ENCODE results near the gene C1orf141.

C1orf141 gene

GRCh38 chr1:67120855-67121619 lies 13.7 kb downstream of the C1orf141 start:
- DNase-seq (ENCODE audit: low read depth): no peak
- TF ChIP-seq, protein P1, sequence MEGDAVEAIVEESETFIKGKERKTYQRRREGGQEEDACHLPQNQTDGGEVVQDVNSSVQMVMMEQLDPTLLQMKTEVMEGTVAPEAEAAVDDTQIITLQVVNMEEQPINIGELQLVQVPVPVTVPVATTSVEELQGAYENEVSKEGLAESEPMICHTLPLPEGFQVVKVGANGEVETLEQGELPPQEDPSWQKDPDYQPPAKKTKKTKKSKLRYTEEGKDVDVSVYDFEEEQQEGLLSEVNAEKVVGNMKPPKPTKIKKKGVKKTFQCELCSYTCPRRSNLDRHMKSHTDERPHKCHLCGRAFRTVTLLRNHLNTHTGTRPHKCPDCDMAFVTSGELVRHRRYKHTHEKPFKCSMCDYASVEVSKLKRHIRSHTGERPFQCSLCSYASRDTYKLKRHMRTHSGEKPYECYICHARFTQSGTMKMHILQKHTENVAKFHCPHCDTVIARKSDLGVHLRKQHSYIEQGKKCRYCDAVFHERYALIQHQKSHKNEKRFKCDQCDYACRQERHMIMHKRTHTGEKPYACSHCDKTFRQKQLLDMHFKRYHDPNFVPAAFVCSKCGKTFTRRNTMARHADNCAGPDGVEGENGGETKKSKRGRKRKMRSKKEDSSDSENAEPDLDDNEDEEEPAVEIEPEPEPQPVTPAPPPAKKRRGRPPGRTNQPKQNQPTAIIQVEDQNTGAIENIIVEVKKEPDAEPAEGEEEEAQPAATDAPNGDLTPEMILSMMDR (IDR thresholded peaks at IDR 0.05; ENCODE audit: low read length, missing control alignments): no peak
- no peak overlapping the region for H3K4me3 ChIP-seq (replicated peaks; ENCODE audit: low read depth, low read length)

DNA sequence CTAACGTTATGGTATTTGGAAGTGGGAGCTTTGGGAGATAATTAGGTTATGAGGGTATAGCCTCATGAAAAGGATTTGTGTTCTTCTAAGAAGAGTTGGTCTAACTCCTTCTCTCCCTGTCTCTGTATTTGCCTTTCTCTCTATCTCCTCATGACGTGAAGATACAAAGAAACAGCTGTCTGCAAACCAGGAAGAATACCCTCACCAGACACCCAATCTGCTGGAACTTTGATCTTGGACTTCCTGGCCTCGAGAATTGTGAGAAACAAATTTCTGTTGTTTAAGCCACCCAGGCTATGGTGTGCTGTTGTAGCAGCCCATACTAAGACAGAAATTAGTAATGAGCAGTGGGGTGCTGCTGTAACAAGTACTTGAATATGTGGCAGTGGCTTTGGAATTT lies 16.1 kb downstream of the C1orf141 start:
- TF ChIP-seq, protein P1 (IDR thresholded peaks at IDR 0.05; ENCODE audit: low read length, missing control alignments): no peak
- no peak overlapping the region for H3K4me3 ChIP-seq (replicated peaks; ENCODE audit: low read depth, low read length)
- no peak for DNase-seq (ENCODE audit: low read depth)

- no peak for DNase-seq (ENCODE audit: low read depth)
- TF ChIP-seq, protein P1 (IDR thresholded peaks at IDR 0.05; ENCODE audit: low read length, missing control alignments): no peak
- no peak overlapping the region for H3K4me3 ChIP-seq (replicated peaks; ENCODE audit: low read depth, low read length)
Measured at GRCh38 chr1:67118191-67118590, 16.6 kb downstream of the C1orf141 start.

- H3K4me3 ChIP-seq (replicated peaks; ENCODE audit: low read depth, low read length): no peak overlapping the region
- TF ChIP-seq, protein P1 (IDR thresholded peaks at IDR 0.05; ENCODE audit: low read length, missing control alignments): no peak
- no peak for DNase-seq (ENCODE audit: low read depth)
Measured at GRCh38 chr1:67114162-67114561, 20.6 kb downstream of the C1orf141 start.

GRCh38 chr1:67110352-67110751 lies 24.4 kb downstream of the C1orf141 start:
- TF ChIP-seq, protein P1 (IDR thresholded peaks at IDR 0.05; ENCODE audit: low read length, missing control alignments): no peak
- no peak for DNase-seq (ENCODE audit: low read depth)
- no peak overlapping the region for H3K4me3 ChIP-seq (replicated peaks; ENCODE audit: low read depth, low read length)

- DNase-seq (ENCODE audit: low read depth): no peak
- H3K4me3 ChIP-seq (replicated peaks; ENCODE audit: low read depth, low read length): no peak overlapping the region
- TF ChIP-seq, protein P1 (IDR thresholded peaks at IDR 0.05; ENCODE audit: low read length, missing control alignments): no peak
Measured at GRCh38 chr1:67105508-67105907, 29.3 kb downstream of the C1orf141 start.

DNA sequence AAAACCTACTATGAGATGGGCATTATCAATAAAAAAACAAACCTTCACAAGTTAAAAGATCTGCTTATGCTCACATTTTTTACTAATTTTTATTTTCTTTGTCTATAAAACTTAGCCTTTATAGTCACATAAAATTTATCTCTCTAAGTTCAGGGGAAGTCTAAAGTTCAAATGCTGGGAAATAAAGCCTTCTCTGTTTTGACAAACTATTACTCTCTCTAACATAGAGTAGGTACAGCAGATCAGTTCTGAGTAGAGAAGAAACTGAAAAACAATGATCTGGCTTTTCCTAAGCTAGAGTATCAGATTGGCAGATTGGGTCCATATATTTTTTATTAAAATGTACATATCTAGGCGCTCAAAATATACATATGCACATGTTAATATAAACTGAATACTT lies 31.2 kb downstream of the C1orf141 start:
- DNase-seq (ENCODE audit: low read depth): no peak
- no peak overlapping the region for H3K4me3 ChIP-seq (replicated peaks; ENCODE audit: low read depth, low read length)
- TF ChIP-seq, protein P1 (IDR thresholded peaks at IDR 0.05; ENCODE audit: low read length, missing control alignments): no peak
